NCI-H2227 treated with DMSO at 0.1 percent for 48 hours (cell line): ENCODE measurements around the gene NUP214.
"Not testable (repeated sequence)": the region's sequence is repeated elsewhere in the genome, so short reads cannot be mapped to it uniquely, and the experiment has no call there.

ENCODE experiments used
- DNase-seq: peaks from one replicate; lab custom pipeline; 2025; lab: John Stamatoyannopoulos, UW

The NUP214 gene

GRCh38 chr9:131116281-131117120, 8.9 kb upstream of the NUP214 start:
- no peak for DNase-seq

- no peak for DNase-seq
Observed at GRCh38 chr9:131117121-131117761, 8.1 kb upstream of the NUP214 start.

GRCh38 chr9:131117762-131118145, 7.6 kb upstream of the NUP214 start:
- no peak for DNase-seq

GRCh38 chr9:131119600-131119999, 5.8 kb upstream of the NUP214 start:
- no peak for DNase-seq

DNA sequence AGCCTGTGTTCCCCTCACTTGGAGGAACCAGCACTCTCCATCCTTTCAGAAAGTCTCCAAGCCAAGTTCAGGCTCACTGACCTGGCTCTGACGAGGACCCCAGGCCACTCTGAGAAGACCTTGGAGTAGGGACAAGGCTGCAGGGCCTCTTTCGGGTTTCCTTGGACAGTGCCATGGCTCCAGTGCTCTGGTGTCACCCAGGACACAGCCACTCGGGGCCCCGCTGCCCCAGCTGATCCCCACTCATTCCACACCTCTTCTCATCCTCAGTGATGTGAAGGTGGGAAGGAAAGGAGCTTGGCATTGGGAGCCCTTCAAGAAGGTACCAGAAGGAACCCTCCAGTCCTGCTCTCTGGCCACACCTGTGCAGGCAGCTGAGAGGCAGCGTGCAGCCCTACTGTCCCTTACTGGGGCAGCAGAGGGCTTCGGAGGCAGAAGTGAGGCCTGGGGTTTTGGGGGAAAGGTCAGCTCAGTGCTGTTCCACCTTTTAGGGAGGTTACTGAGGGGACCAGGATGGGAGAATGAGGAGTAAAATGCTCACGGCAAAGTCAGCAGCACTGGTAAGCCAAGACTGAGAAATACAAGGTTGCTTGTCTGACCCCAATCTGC, 4.7 kb upstream of the NUP214 start:
- DNase-seq = no peak

GRCh38 chr9:131121346-131121745, 4.0 kb upstream of the NUP214 start:
- DNase-seq = no peak

GRCh38 chr9:131122158-131122557, 3.2 kb upstream of the NUP214 start:
- no peak for DNase-seq

DNA sequence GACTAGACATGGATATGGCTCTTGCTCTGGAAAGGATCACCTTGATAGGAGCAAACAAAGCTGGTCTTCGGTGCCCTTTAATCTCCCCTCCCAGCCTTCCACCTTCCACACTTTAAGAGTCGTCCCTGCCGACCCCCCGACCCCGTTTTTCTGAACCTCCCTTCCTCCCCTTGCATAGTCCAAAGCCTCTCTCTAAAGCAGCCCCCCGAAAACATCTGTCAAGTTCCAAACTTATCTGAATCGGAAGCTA, 423 bp upstream of the NUP214 start:
- DNase-seq = no peak

- no peak for DNase-seq
Observed at GRCh38 chr9:131126059-131126426, 657 bp downstream of the NUP214 start.

- no peak for DNase-seq
Observed at GRCh38 chr9:131129183-131129582, 3.8 kb downstream of the NUP214 start.

DNA sequence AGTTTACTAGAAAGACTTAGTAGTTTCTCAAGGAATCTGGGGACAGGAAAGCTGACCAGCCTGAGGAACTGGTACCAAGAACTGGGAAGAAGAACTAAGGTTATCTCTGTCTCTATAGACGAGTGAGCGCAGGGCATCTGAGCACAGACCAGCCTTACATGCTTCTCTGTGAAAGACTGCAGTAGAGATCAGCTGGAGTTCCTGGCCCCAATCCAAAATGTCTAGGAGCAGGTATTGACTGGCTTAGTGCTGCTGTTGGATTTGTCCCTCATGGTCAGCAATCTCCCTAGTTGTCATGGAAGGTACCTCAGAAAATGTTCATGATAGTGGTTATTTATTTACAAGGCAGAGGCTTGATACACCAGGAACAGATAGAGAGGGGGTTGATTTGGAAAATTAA, 13.3 kb downstream of the NUP214 start:
- DNase-seq = no peak

DNA sequence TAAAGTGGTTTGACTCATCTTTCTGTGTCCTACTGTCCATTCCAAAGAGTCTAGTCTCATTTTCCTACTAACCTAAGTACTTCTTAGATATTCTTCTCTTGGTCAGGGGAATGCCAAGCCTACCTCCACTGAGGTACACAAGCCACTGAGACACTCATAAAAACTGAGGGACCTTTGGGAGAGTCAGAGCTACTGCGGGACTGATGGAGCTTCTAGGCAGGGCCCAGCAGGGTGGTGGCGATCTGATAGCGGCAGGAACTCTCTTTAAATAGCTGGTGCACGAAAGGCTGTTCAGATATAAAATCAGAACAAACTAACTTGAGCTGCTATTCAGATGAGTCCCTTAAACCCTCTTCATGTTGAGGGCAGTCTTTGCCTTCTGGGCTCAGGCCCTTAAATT, 14.7 kb downstream of the NUP214 start:
- DNase-seq = no peak

DNA sequence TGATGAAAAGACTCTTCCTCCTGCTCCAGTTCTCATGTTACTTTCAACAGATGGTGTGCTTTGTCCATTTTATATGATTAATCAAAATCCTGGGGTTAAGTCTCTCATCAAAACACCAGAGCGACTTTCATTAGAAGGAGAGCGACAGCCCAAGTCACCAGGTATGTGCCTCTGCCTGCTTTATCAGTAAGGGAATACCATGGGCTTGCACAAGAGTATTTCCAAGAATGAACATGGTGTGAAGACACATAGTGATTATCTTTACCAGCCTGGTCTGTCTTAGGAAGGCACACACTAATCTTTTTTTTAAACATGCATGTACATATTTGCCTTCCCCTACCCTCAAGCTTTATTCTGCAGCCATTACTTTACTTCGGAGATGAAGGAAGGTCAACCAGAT, 15.2 kb downstream of the NUP214 start:
- DNase-seq = no peak

GRCh38 chr9:131142160-131142559, 16.8 kb downstream of the NUP214 start:
- no peak for DNase-seq

DNA sequence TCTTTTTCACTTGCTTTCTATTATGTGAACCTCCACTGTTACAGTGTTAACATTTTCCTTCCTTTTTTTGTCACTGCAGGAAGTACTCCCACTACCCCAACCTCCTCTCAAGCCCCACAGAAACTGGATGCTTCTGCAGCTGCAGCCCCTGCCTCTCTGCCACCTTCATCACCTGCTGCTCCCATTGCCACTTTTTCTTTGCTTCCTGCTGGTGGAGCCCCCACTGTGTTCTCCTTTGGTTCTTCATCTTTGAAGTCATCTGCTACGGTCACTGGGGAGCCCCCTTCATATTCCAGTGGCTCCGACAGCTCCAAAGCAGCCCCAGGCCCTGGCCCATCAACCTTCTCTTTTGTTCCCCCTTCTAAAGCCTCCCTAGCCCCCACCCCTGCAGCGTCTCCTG, 18.8 kb downstream of the NUP214 start:
- no peak for DNase-seq

GRCh38 chr9:131145245-131145644, 19.9 kb downstream of the NUP214 start:
- DNase-seq = no peak

DNA sequence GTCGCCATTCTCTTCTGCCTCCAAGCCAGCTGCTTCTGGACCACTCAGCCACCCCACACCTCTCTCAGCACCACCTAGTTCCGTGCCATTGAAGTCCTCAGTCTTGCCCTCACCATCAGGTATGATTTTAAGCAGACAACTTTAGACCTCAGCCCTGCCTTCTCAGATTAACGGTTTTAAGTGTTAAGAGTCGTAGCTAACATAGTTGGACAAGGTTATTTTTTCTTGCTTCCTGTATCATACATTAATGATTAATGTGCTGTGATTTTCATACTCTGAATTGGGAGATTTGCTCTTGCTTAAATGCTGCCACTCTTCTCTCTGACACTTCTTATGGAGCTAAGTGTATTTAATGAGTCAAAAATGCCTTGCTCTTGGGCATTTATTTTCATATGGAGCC, 20.8 kb downstream of the NUP214 start:
- DNase-seq = no peak

DNA sequence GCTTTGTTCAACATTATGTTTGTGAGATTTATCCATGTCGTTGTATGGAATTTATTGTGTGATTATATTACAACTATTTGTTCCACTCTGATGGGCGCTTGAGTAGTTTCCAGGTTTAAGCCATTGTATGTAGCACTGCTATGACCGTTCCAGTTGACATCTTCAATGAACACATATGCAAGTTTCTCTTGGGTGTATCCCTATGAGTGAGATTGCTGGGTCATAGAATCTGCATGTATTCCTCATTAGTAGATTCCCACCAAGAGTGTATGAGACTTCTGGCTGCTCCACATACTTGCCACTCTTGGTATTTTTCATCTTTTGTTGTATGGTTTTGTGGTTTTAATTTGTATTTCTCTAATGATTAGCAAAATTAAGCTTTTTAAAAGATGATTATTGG, 22.9 kb downstream of the NUP214 start:
- DNase-seq = no peak

DNA sequence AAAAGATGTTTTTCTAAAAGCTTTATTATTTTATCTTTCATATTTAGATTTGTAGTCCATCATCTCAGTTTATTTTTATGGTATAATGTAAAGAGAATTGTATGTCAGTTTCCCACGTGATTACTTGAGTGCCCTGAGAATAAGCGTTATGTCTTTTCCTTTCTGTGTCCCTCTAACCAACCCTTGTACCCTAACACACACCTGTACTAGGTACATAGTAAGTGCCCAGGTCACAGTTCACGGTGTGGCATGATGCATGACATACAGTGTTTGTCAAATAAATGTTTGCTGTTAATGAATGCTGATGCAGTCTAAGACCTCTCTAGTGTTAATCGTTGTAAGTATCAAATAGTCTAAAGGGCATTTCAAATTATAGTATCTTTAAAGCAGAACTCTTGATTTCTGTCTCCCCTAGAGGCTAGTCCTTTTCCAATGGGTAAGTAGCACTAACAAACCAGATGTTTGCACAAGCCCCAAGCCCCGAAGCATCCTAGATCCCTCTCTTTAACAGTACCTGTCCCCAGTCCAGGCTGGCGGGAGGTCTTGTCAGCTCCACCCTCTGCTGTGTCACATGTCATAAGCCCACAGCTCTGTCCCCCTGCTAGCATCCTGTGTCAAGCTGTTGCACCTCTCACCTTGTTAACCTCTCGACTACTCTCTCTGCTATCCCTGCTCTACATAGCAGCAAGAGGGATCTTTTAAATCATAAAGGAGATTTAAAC, 23.7 kb downstream of the NUP214 start:
- no peak for DNase-seq

DNA sequence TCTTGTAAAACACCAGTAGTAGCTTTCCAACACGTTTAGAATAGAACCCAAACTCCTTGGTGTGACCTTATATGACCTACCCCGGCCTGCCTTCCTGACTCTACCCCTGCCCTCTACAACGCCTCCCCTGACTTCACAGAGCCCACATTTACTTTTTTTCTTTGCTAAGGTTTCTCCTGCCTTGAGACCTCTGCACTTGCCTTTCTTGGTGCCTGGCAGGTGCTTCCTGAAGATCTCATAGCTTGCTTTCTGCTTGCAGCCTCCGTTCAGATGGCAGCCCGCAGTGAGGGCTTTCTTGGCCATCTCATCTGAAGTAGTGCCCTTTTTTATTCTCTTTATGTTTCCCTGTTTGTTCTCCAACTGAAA, 24.3 kb downstream of the NUP214 start:
- DNase-seq = no peak

DNA sequence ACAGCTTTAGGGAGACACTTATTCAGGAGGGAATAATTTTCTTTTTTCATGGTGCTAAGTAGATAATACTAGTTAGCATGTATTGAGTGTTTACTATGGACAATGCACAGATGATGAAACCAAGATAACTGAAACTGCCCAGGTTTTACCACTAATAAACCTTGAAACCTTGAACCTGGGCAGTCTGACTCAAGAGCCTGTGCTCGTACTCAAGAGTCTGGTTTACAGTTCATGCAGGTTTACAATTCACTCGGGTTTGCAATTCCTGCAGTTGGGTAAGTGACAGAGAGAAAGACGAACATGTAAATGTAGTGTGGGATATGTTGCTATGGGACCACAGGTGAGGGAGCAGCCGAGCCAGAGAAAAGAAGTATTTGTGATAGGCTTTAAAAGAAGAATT, 28.2 kb downstream of the NUP214 start:
- no peak for DNase-seq

DNA sequence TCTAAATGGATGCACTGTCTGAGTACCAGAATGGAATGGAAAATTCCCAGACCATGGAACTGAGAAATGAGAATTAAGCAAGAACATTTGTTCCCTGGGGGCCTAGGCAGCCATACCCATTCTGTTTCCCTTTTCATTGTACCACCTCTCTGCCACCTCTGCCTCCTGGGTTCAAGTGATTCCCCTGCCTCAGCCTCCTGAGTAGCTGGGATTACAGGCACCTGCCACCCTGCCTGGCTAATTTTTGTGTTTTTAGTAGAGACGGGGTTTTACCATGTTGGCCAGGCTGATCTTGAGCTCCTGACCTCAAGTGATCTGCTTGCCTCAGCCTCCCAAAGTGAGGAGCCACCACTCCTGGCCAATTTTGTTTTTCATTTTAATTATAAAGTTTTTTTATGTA, 33.3 kb downstream of the NUP214 start:
- not testable (repeated sequence) for DNase-seq
